Activated T-cell treated with anti-CD3 and anti-CD28 coated beads, Interleukin-2, amount 50 U/mL, for 48 hours (primary cell): Measurements from ENCODE around the gene FLRT1.

Source experiments
- DNase-seq, 2 experiments: peaks; one replicate each; pipeline ENCODE4 v3.0.0-alpha.2; 2020

FLRT1 gene

DNA sequence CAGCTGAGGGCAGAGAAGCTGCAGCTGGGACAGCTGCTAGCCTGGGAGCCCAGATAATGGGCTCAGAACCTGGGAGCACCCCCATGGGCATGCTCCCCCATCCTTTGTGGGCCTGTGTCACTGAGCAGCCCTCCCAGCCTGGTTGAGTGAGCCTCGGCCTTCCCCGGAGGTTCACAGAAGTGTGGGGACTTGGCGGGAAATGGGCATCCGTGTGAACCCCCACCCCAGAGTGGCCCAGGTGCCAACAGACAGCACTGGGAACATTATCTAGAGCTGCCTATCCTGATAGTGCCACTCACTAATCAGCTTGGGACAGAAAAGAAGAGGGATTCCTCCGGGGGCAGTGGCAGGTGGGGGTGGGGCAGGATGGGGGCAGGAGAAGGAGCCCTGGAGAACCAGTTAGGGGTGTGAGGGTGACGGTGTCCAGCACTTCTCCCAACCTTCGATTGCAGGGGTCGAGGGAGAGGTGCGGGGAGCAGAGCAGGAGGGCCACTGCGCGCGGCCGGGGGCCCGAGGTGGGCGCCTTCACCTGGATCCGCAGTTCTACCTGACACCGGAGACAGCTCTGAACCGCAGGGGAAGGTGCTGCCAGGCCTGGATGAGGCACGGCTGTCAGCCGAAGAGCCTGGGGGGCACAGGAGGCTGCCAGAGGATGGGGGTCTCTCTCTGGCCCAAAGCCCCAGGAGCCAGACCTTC lies 33.1 kb downstream of the FLRT1 start:
- DNase-seq = no peak

- no peak for DNase-seq
Observed at GRCh38 chr11:64069401-64070313, 33.9 kb downstream of the FLRT1 start.

DNA sequence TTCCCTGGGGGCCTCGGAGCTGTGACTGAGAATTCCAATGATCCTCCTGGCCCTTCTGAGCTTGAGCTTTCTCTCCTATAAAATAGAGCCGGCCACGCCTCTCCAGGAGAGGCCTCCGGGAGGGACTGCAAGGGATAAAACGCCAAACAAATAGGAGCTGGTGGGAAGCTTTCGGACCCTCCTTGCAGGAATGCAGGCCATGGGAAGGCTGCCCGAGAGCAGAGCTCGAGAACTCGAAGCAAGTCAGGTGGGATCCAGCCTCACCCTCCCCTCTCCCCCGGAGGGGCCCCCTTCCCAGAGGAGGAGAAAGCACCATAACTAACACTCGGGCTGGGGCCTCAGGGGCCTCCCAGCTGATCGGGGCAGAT lies 34.6 kb downstream of the FLRT1 start:
- no peak for DNase-seq

DNA sequence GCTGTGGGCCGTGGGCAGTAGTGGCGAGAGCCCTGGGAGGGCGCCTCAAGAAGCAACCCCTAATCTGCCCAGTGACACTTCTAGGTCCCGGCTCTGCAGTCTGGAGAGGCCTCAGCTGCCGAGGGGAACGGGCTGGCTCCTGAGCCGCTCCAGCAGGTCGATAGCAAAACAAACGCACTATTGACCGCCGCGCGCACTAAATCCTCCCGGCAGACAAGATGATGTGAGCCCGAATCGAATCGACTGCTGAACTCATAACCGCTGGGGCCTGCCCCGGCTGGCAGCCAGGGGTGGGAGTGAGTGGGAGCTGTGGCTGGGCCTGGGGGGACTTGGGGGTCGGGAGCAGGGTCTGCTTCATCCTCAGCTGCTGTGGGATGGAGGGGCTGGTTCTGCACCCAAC lies 36.1 kb downstream of the FLRT1 start:
- no peak for DNase-seq

GRCh38 chr11:64072403-64072802 lies 36.7 kb downstream of the FLRT1 start:
- DNase-seq = no peak

DNA sequence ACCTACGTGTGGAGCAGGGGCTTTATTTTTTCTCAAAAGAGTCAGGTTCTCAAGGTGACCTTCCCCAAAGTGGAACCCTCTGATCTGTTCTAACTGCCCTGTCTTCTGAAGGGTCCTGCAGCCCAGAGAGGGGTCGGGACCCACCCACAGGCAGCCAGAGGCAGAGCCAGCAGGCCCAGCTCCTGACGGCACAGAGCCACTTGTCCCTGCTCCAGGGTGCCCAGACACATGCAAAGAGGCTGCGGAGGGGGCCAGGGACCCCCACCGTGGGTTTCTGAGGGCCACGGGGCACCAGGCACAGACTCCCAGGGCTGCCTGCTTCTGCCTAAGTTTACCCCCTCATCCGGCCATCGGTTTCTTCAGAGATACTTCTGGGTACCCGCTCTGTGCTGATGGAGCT lies 37.1 kb downstream of the FLRT1 start:
- no peak for DNase-seq

GRCh38 chr11:64073542-64073941 lies 37.8 kb downstream of the FLRT1 start:
- no peak for DNase-seq

DNA sequence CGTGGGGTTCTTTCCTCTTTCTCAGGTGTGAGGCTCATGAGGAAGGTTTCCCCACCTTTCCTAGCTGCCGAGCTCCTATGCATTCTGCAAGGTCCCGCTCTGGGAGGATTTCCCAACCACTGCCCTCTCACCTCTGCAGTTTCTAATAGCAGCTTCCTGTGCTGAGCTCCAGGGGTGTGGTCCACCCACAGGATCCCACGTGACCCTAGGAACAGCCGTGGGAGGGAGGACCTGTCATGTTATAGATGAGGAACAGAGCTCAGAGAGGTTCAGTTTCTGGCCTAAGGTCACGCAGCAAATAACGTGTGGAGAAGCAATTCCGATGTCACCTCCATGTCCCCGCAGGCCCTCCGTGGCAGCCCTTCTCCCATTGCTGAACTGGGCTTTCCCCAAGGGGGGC lies 38.5 kb downstream of the FLRT1 start:
- DNase-seq = no peak

DNA sequence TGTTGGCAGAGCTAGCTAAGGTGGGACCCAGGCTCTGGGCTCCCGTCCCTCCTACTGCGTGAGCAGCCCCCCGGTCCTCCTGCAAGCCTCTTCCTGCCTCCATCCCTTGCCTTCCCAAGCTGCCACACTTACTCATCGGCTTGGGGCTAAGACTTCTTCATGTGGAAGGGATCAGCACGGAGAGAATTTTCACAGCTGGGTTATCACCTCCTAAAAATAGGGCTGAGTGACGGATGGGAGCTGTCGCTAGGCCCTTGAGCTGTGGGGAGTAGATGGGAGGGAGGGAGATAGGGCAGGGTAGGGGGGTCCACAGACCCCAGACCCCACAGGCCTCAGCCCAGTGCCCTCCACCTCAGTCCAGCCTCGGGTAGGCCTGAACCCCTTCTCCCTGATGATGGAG lies 41.0 kb downstream of the FLRT1 start:
- no peak for DNase-seq

GRCh38 chr11:64077607-64078006 lies 41.9 kb downstream of the FLRT1 start:
- no peak for DNase-seq

GRCh38 chr11:64078284-64078683 lies 42.6 kb downstream of the FLRT1 start:
- DNase-seq = no peak

DNA sequence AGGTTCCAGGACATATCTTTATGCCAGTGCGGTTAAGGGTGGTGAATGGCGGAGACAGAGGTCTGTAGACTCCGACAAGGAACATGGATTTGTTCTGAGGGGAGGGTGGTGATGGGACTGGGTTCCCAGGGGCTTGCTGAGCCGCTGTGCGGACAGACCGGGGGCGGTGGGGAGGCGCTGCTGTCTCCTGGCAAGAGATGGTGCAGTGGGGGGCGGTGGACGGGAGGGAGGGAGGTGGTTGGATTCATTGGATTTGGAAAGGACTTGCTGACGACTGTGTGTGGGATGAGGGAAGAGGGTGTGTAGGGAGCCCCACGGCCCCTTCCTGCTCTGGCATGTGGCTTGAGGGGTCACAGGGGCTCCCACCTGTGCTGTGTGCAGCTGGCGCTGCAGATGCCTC lies 43.2 kb downstream of the FLRT1 start:
- DNase-seq = no peak

DNA sequence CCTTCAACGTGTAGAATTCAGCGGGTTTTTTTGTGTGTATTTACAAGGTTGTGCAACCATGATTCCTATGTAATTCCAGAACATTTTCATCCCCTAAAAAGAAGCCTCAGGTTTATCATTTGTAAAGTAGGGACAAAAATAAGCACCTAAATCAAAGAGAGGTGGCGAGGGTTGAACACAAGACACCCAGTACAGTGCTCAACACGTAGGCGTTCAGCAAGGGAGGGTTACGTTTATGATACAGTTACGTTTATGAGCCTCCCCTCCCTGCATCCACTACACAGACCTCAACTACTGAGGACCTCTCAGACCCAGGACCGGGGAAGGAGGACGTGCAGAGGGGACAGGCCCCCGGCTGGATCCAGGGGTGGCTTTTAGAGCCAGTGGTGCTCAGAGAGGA lies 44.7 kb downstream of the FLRT1 start:
- DNase-seq = no peak

- DNase-seq = no peak
Observed at GRCh38 chr11:64081745-64082442, 46.2 kb downstream of the FLRT1 start.

- no peak for DNase-seq
Observed at GRCh38 chr11:64083398-64084080, 47.8 kb downstream of the FLRT1 start.

- DNase-seq = no peak
Observed at GRCh38 chr11:64084146-64084950, 48.6 kb downstream of the FLRT1 start.

- DNase-seq = no peak
Observed at GRCh38 chr11:64084951-64085710, 49.4 kb downstream of the FLRT1 start.
